ENCODE results near the gene IDE.
"Not testable (repeated sequence)": the region's sequence is repeated elsewhere in the genome, so short reads cannot be mapped to it uniquely, and the experiment has no call there.

The IDE gene

GRCh38 chr10:92419740-92420545 lies 153.9 kb downstream of the IDE start:
- DNase-seq (ENCODE audit: low spot score), result no peak

- DNase-seq (ENCODE audit: low spot score), result no peak
Measured at GRCh38 chr10:92418891-92419290, 155.0 kb downstream of the IDE start.

- DNase-seq (ENCODE audit: low spot score), result no peak
Measured at GRCh38 chr10:92418221-92418620, 155.7 kb downstream of the IDE start.

GRCh38 chr10:92413519-92413918 lies 160.4 kb downstream of the IDE start:
- DNase-seq (ENCODE audit: low spot score), result no peak

GRCh38 chr10:92413011-92413410 lies 160.9 kb downstream of the IDE start:
- DNase-seq (ENCODE audit: low spot score), result no peak

- no peak for DNase-seq (ENCODE audit: low spot score)
Measured at GRCh38 chr10:92411406-92411805, 162.5 kb downstream of the IDE start.

- no peak for DNase-seq (ENCODE audit: low spot score)
Measured at GRCh38 chr10:92410501-92410900, 163.4 kb downstream of the IDE start.

GRCh38 chr10:92408017-92408361 lies 165.9 kb downstream of the IDE start:
- DNase-seq (ENCODE audit: low spot score), result no peak

GRCh38 chr10:92407305-92408016 lies 166.4 kb downstream of the IDE start:
- no peak for DNase-seq (ENCODE audit: low spot score)

- DNase-seq (ENCODE audit: low spot score), result no peak
Measured at GRCh38 chr10:92405419-92405924, 168.4 kb downstream of the IDE start.

GRCh38 chr10:92404612-92405418 lies 169.1 kb downstream of the IDE start:
- no peak for DNase-seq (ENCODE audit: low spot score)

GRCh38 chr10:92402234-92402633 lies 171.7 kb downstream of the IDE start:
- DNase-seq (ENCODE audit: low spot score), result not testable (repeated sequence)

All from activated CD4-positive, alpha-beta T cell treated with anti-CD3 and anti-CD28 coated beads, Interleukin-2, Interleukin-4, amounts not matched to agents 100 ng/mL and 50 ng/mL, durations not matched to agents 16 hours and 8 hours (primary cell).